ENCODE results near the gene PPP2R2B. TPM values are rescaled to one million over a fixed set of nuclear protein-coding genes. Genes with fewer than 3 reads are reported as not detected.
A peak's percentile ranks its signal among the peaks of the same experiment; 100 is the strongest.

Gene PPP2R2B
- total RNA-seq, 1 donor from 2014 or later, result 10.0 TPM

DNA sequence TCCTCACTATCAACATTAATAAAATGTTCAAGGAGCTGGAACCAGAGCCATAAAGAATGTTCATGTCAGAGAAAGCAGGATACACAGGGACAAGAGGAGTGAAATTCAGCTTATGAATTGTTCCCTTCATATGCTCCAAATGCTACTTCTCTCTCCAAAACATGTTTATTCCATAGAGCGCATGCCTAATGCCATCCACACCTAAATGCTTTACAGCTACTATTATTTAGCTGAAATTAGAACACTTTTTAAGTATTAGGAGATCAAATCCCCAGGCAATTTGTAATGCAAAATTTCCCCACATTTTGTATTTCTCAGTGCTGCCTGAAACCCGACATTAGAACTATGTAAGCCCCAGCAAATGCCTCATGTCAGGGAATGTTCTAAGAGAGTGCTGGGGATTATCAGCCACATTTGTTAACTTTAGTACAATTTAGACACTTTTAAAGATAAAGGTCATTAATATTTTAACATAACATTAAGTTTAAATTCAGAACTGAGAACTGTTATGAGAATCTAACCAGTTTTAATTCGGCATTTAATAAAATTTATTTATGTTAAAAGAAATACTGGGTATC is 75.5 kb downstream of the PPP2R2B start:
- H3K9me3 ChIP-seq, result no peaks in the 10 kb centered on the region
- no peaks in the 10 kb centered on the region for H3K4me1 ChIP-seq
- intact Hi-C loops (cut with DNase I), result no loop called here
- TF ChIP-seq, protein P1, sequence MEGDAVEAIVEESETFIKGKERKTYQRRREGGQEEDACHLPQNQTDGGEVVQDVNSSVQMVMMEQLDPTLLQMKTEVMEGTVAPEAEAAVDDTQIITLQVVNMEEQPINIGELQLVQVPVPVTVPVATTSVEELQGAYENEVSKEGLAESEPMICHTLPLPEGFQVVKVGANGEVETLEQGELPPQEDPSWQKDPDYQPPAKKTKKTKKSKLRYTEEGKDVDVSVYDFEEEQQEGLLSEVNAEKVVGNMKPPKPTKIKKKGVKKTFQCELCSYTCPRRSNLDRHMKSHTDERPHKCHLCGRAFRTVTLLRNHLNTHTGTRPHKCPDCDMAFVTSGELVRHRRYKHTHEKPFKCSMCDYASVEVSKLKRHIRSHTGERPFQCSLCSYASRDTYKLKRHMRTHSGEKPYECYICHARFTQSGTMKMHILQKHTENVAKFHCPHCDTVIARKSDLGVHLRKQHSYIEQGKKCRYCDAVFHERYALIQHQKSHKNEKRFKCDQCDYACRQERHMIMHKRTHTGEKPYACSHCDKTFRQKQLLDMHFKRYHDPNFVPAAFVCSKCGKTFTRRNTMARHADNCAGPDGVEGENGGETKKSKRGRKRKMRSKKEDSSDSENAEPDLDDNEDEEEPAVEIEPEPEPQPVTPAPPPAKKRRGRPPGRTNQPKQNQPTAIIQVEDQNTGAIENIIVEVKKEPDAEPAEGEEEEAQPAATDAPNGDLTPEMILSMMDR (IDR thresholded peaks at IDR 0.05), result no peak
- H3K36me3 ChIP-seq, result no peaks in the 10 kb centered on the region
- H3K4me3 ChIP-seq, result no peak overlapping the region
- H3K27ac ChIP-seq, result no peak overlapping the region
- H3K27me3 ChIP-seq, result no peaks in the 10 kb centered on the region
- no peak for DNase-seq (ENCODE audit: low spot score in 2 of 2)

DNA sequence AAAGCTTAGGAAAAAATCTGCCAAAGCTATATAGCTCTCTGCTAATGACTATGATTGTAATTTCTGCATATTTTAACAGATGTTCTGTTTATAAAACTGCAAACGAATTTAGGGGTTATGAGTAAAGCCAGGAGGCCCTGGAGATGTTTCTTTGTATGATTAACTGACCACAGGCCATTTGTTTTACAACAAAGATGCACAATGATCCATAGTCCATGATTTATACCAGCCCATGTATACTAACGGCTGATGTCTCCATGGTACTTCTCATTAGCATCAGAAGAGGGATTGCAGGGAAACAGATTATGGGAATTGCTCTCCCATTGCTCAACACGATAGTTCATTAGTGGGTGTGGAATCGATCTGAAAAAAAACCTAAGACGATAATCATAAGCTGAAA is 78.9 kb downstream of the PPP2R2B start:
- no peaks in the 10 kb centered on the region for H3K27me3 ChIP-seq
- no peaks in the 10 kb centered on the region for H3K9me3 ChIP-seq
- no peak for DNase-seq (ENCODE audit: low spot score in 2 of 2)
- TF ChIP-seq, protein P1 (IDR thresholded peaks at IDR 0.05), result no peak
- no peak overlapping the region for H3K27ac ChIP-seq
- H3K4me1 ChIP-seq, result peaks cover 6 to 29% of the 10 kb centered on the region in 2 donors
- H3K4me3 ChIP-seq, result no peak overlapping the region
- no peaks in the 10 kb centered on the region for H3K36me3 ChIP-seq
- intact Hi-C loops (cut with DNase I), result loop anchor here (5.0 to 10.0 kb wide), 3 partner anchors 78 to 165 kb away; partner anchors contain the start of gene PPP2R2B

- intact Hi-C loops (cut with DNase I), result loop anchor here (5.0 to 10.0 kb wide), 3 partner anchors 78 to 166 kb away; partner anchors contain the start of gene PPP2R2B
- no peaks in the 10 kb centered on the region for H3K27me3 ChIP-seq
- DNase-seq (ENCODE audit: low spot score in 2 of 2), result no peak
- no peaks in the 10 kb centered on the region for H3K36me3 ChIP-seq
- no peak overlapping the region for H3K4me3 ChIP-seq
- no peak overlapping the region for H3K27ac ChIP-seq
- TF ChIP-seq, protein P1 (IDR thresholded peaks at IDR 0.05), result no peak
- H3K4me1 ChIP-seq, result peaks cover 6 to 31% of the 10 kb centered on the region in 2 donors
- H3K9me3 ChIP-seq, result no peaks in the 10 kb centered on the region
Measured at GRCh38 chr5:146799231-146799630, 79.3 kb downstream of the PPP2R2B start.

GRCh38 chr5:146797658-146798057 is 80.9 kb downstream of the PPP2R2B start:
- Histone ChIP-seq H3K4me3 (peak overlapping the region in 1 of 2 donors; percentile 38), H3K4me1 (peaks cover 6 to 40% of the 10 kb centered on the region in 2 donors), H3K9me3 (no peaks in the 10 kb centered on the region), H3K27me3 (no peaks in the 10 kb centered on the region), H3K36me3 (no peaks in the 10 kb centered on the region), H3K27ac (peak overlapping the region; percentile 69)
- TF ChIP-seq, protein P1 (IDR thresholded peaks at IDR 0.05), result no peak
- no peak for DNase-seq (ENCODE audit: low spot score in 2 of 2)
- intact Hi-C loops (cut with DNase I), result loop anchor here (5.0 to 10.0 kb wide), 3 partner anchors 80 to 167 kb away; partner anchors contain the start of gene PPP2R2B

DNA sequence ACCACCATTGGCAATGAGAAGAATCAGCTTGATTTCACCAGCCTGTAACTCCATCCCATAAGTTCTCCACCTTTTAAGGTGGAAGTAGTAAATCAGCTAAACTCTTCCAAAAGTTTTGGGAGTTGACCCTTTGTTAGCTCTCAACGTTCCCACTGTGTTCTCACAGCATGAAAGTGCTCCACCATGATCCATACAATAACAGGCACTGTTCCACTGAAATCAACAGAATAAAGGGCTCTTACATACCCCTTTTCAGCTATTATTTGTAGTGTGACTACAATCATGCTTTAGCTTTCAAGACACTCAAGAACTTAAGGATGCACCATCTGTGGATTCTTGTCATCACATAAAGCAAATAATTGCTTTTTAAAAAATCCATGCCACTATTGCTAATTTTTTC is 81.6 kb downstream of the PPP2R2B start:
- Histone ChIP-seq H3K9me3 (no peaks in the 10 kb centered on the region), H3K36me3 (no peaks in the 10 kb centered on the region), H3K4me1 (peaks cover 6 to 40% of the 10 kb centered on the region in 2 donors), H3K27ac (peak overlapping the region; percentile 69), H3K4me3 (no peak overlapping the region), H3K27me3 (no peaks in the 10 kb centered on the region)
- intact Hi-C loops (cut with DNase I), result loop anchor here (5.0 to 10.0 kb wide), 3 partner anchors 80 to 168 kb away; partner anchors contain the start of gene PPP2R2B
- DNase-seq (ENCODE audit: low spot score in 2 of 2), result no peak
- TF ChIP-seq, protein P1 (IDR thresholded peaks at IDR 0.05), result no peak

Data from ascending aorta (tissue), 2 donors.